Fibroblast of the aortic adventitia (primary cell): ENCODE measurements around the gene FBXL12. TPM values are rescaled to one million over a fixed set of nuclear protein-coding genes. Genes with fewer than 3 reads are reported as not detected.

ENCODE experiments used
- DNase-seq: peaks from one replicate; pipeline ENCODE4 v3.0.0-alpha.2; 2010; ENCODE audit warnings: low read depth
- H3K4me3 ChIP-seq: 2 replicates; pipeline ENCODE4 v1.5.1; 2011; ENCODE audit warnings: low read depth, mild to moderate bottlenecking, control low read depth, low read length, moderate library complexity
- CTCF ChIP-seq: IDR thresholded peaks from 2 replicates; pipeline ENCODE4 v1.5.1; 2011; ENCODE audit warnings: mild to moderate bottlenecking, low read length, control low read depth, inconsistent platforms; ENCODE audit not compliant: insufficient read depth
- total RNA-seq: library from RNA; depleted of rRNA; stranded (reverse); fragments of >200 nt; gene quantifications from 2 replicates; pipeline ENCODE4 v1.2.3, GENCODE V29; 2012; ENCODE audit warnings: low replicate concordance

Gene FBXL12
- total RNA-seq, 1 donor, result 14.4 TPM

GRCh38 chr19:9808855-9809824, 9.7 kb downstream of the FBXL12 start:
- no peak for DNase-seq
- no peak overlapping the region for H3K4me3 ChIP-seq
- no peak for TF ChIP-seq CTCF

- H3K4me3 ChIP-seq, result no peak overlapping the region
- no peak for DNase-seq
- TF ChIP-seq CTCF, result no peak
Measured at GRCh38 chr19:9806803-9807202, 12.1 kb downstream of the FBXL12 start.

GRCh38 chr19:9801976-9802375, 16.9 kb downstream of the FBXL12 start:
- no peak for TF ChIP-seq CTCF
- no peak for DNase-seq
- H3K4me3 ChIP-seq, result no peak overlapping the region

- no peak for TF ChIP-seq CTCF
- H3K4me3 ChIP-seq, result no peak overlapping the region
- no peak for DNase-seq
Measured at GRCh38 chr19:9799162-9799561, 19.7 kb downstream of the FBXL12 start.

- no peak overlapping the region for H3K4me3 ChIP-seq
- no peak for DNase-seq
- no peak for TF ChIP-seq CTCF
Measured at GRCh38 chr19:9797871-9798270, 21.0 kb downstream of the FBXL12 start.

- DNase-seq, result peak; percentile 93
- TF ChIP-seq CTCF, result peak; percentile 86
- H3K4me3 ChIP-seq, result no peak overlapping the region
Measured at GRCh38 chr19:9796113-9796773, 22.6 kb downstream of the FBXL12 start.
